ENCODE results near the gene PTGES2. TPM values are rescaled to one million over a fixed set of nuclear protein-coding genes. Genes with fewer than 3 reads are reported as not detected.

Gene PTGES2
- total and polyA plus RNA-seq, 2 experiments from 2014 or later, result 59.7 to 124 TPM

- no peaks in the 10 kb centered on the region for H3K36me3 Mint-ChIP-seq (ENCODE audit: low read depth)
- no peak for ATAC-seq
- H3K27ac Mint-ChIP-seq, result no peak overlapping the region
- H3K9me2 ChIP-seq (ENCODE audit: insufficient read depth), result no peaks in the 10 kb centered on the region
- no peak overlapping the region for H2AFZ ChIP-seq
- H3K4me2 ChIP-seq, result no peak overlapping the region
- H3K79me2 ChIP-seq (replicated peaks; ENCODE audit: insufficient read depth), result no peaks in the 10 kb centered on the region
- no peak for DNase-seq (ENCODE audit: low spot score)
- no peak overlapping the region for H3K4me3 Mint-ChIP-seq
- peaks cover 2% of the 10 kb centered on the region for H3K4me1 Mint-ChIP-seq
- no peak overlapping the region for H3K27ac ChIP-seq (ENCODE audit: low read depth)
- no peak for TF ChIP-seq EZH2phosphoT487 (IDR thresholded peaks at IDR 0.05; ENCODE audit: unreplicated experiment)
- TF ChIP-seq EZH2 (IDR thresholded peaks at IDR 0.05; ENCODE audit: low read depth, unreplicated experiment), result no peak
- TF ChIP-seq ZNF331 (CRISPR knock-in tag; IDR thresholded peaks at IDR 0.05; ENCODE audit: low read depth), result no peak
- no peak for TF ChIP-seq ZNF114 (CRISPR knock-in tag; IDR thresholded peaks at IDR 0.05)
- TF ChIP-seq ZNF462 (CRISPR knock-in tag; IDR thresholded peaks at IDR 0.05), result no peak
- no peak for TF ChIP-seq REST (IDR thresholded peaks at IDR 0.05; ENCODE audit: unreplicated experiment)
- TF ChIP-seq ETS1 (IDR thresholded peaks at IDR 0.05), result no peak
- no peak for TF ChIP-seq STAT1 (IDR thresholded peaks at IDR 0.05; ENCODE audit: unreplicated experiment)
- no peak for TF ChIP-seq POLR2AphosphoS5 (IDR thresholded peaks at IDR 0.05; ENCODE audit: low read depth)
- no peak for TF ChIP-seq CREB1 (CRISPR knock-in tag; IDR thresholded peaks at IDR 0.05; ENCODE audit: low read depth)
- TF ChIP-seq NANOG (IDR thresholded peaks at IDR 0.05; ENCODE audit: borderline replicate concordance), result no peak
- H3K9me3 Mint-ChIP-seq, result peaks cover 3% of the 10 kb centered on the region; the same call in 1 of the 3 replicates
- no peaks in the 10 kb centered on the region for H3K36me3 ChIP-seq (ENCODE audit: insufficient read depth)
- H3K4me3 ChIP-seq, result no peak overlapping the region
- peaks cover under 1% of the 10 kb centered on the region; the same call in 1 of the 2 replicates for H3K4me1 ChIP-seq (ENCODE audit: insufficient read depth)
- peaks cover 4% of the 10 kb centered on the region; the same call in 1 of the 2 replicates for H3F3A ChIP-seq (replicated peaks; ENCODE audit: low read depth)
- no peaks in the 10 kb centered on the region for H3K27me3 ChIP-seq (ENCODE audit: insufficient read depth)
- no peaks in the 10 kb centered on the region for H4K20me1 ChIP-seq (replicated peaks; ENCODE audit: insufficient read depth)
- H3K27me3 Mint-ChIP-seq (ENCODE audit: insufficient read depth, low read depth, poor library complexity), result peaks cover 1% of the 10 kb centered on the region
These were observed 28.4 kb upstream of the PTGES2 start for GRCh38 chr9:128155736-128156500.

Data from GM23338 (cell line).